ENCODE results near the gene TPSG1.
"Not testable (repeated sequence)": the region's sequence is repeated elsewhere in the genome, so short reads cannot be mapped to it uniquely, and the experiment has no call there.

DNA sequence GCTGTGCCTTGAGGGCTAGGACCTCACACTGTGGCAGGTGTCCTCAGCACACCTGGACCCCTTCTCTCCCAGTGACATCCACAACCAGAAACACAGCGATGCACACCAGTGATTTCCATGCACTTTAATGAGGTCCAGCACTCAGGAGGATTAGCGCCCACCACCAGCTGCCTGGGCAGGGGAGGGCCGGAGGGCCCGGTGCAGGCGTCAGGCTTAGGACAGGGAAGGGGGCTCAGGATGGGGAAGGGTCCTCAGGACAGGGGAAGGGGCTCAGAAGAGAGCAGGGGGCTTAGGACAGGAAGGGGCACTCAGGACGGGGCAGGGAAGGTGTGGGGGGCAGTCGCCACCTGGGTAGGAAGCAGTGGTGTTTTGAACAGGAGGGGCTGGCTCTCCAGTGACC, 3.2 kb upstream of the TPSG1 start:
- TF ChIP-seq, protein P1, sequence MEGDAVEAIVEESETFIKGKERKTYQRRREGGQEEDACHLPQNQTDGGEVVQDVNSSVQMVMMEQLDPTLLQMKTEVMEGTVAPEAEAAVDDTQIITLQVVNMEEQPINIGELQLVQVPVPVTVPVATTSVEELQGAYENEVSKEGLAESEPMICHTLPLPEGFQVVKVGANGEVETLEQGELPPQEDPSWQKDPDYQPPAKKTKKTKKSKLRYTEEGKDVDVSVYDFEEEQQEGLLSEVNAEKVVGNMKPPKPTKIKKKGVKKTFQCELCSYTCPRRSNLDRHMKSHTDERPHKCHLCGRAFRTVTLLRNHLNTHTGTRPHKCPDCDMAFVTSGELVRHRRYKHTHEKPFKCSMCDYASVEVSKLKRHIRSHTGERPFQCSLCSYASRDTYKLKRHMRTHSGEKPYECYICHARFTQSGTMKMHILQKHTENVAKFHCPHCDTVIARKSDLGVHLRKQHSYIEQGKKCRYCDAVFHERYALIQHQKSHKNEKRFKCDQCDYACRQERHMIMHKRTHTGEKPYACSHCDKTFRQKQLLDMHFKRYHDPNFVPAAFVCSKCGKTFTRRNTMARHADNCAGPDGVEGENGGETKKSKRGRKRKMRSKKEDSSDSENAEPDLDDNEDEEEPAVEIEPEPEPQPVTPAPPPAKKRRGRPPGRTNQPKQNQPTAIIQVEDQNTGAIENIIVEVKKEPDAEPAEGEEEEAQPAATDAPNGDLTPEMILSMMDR (IDR thresholded peaks at IDR 0.05): not testable (repeated sequence)
- TF ChIP-seq POLR2A (IDR thresholded peaks at IDR 0.05): not testable (repeated sequence)

All from uterus (tissue), 2 donors.